DND-41 (cell line): ENCODE results near the gene FANCD2OS.

ENCODE experiments used
- ATAC-seq: fragments of 200-7000 bp; cut with Tn5 transposase; 3 replicates; pipeline ENCODE4 v1.9.1; 2021; ENCODE audit warnings: low read depth; ENCODE audit not compliant: insufficient read depth
- DNase-seq: peaks from one replicate; pipeline ENCODE4 v3.0.0-alpha.2; 2020
- H2AFZ ChIP-seq: 2 replicates; pipeline ENCODE4 v1.6.0; 2012; ENCODE audit warnings: low read depth, low read length
- H3K27ac ChIP-seq: 2 replicates; pipeline ENCODE4 v1.5.1; 2012; ENCODE audit warnings: low read length, inconsistent platforms
- H3K27me3 ChIP-seq: fragments of 200-600 bp; sonication (generic); 2 replicates; pipeline ENCODE4 v1.6.0; 2012; ENCODE audit warnings: low read length, mild to moderate bottlenecking, inconsistent platforms; ENCODE audit not compliant: insufficient read depth, poor library complexity
- H3K36me3 ChIP-seq: 2 replicates; pipeline ENCODE4 v1.5.1; 2012; ENCODE audit warnings: low read length, inconsistent platforms; ENCODE audit not compliant: insufficient read depth
- H3K4me1 ChIP-seq: 2 replicates; pipeline ENCODE4 v1.5.1; 2012; ENCODE audit warnings: mild to moderate bottlenecking, low read length; ENCODE audit not compliant: insufficient read depth
- H3K4me2 ChIP-seq: 2 replicates; pipeline ENCODE4 v1.6.0; 2012; ENCODE audit warnings: mild to moderate bottlenecking, moderate library complexity, low read length, inconsistent platforms; ENCODE audit not compliant: insufficient read depth
- H3K4me3 ChIP-seq, 2 experiments: fragments of 200-600 bp in 1 of 2; shearing (Covaris generic) in 1 of 2; 2 replicates each; pipeline ENCODE4 v1.5.1; 2012 to 2016; ENCODE audit warnings: inconsistent platforms in 2 of 2, low read length in 2 of 2, mild to moderate bottlenecking in 2 of 2, low read depth in 1 of 2, moderate library complexity in 1 of 2
- H3K79me2 ChIP-seq: 2 replicates; pipeline ENCODE4 v1.6.0; 2012; ENCODE audit warnings: low read length, inconsistent platforms; ENCODE audit not compliant: insufficient read depth
- H3K9ac ChIP-seq: 2 replicates; pipeline ENCODE4 v1.6.0; 2012; ENCODE audit warnings: low read depth, mild to moderate bottlenecking, inconsistent platforms, low read length, moderate library complexity
- H3K9me3 ChIP-seq: 2 replicates; pipeline ENCODE4 v1.5.1; 2012; ENCODE audit warnings: low read length, moderate library complexity, mild to moderate bottlenecking, inconsistent platforms; ENCODE audit not compliant: insufficient read depth, severe bottlenecking
- H4K20me1 ChIP-seq: 2 replicates; pipeline ENCODE4 v1.6.0; 2012; ENCODE audit warnings: low read length; ENCODE audit not compliant: insufficient read depth
- EZH2 ChIP-seq: IDR thresholded peaks from 3 replicates; pipeline ENCODE4 v1.6.1; 2012; ENCODE audit warnings: borderline replicate concordance, low read depth, mild to moderate bottlenecking, moderate library complexity, low read length, inconsistent platforms; ENCODE audit not compliant: severe bottlenecking
- TF ChIP-seq, protein P1 (sequence below): IDR thresholded peaks from 2 replicates; pipeline ENCODE4 v1.5.1; 2012; ENCODE audit warnings: borderline replicate concordance, low read length, moderate library complexity, mild to moderate bottlenecking; ENCODE audit not compliant: poor library complexity, severe bottlenecking; ENCODE audit errors: extremely low read depth

The FANCD2OS gene, protein sequence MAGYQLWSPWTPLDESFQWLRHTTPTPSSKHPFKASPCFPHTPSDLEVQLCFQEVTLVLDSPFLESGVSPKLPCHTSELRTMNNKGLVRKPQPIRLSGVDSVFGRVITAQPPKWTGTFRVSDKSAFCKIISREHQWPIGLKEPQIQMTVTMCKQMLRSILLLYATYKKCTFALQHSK

DNA sequence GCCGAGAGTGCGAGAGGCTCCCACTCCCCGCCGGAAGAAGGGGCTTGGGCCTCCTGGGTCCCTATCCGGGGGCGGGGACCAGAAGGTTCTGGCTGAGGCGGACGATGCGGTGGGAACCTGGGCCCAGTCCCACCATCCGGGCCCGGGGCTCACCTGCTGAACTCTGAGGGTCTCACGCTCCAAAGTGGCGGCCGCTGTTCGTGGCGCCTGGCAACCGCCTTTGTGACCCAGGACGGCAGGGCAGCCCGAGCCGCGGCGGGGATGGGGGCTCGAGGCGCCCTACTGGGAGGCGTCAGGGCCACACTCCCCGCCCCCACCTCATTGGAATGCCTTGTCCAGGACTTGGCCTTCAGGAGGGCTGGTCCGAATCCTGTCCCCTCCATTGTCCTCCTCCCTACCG lies at the start of gene FANCD2OS:
TSS of gene FANCD2OS (minus strand) at position 165 of the 400 bp plus-strand sequence. CDS start 3,481 bp downstream, outside the sequence.
- Histone ChIP-seq H4K20me1 (no peaks in the 10 kb centered on the region), H2AFZ (no peak within 1 kb of the TSS), H3K36me3 (peaks cover 7% of the 10 kb centered on the region; the same call in 1 of the 2 replicates), H3K4me1 (no peaks in the 10 kb centered on the region), H3K9me3 (no peaks in the 10 kb centered on the region), H3K27me3 (no peaks in the 10 kb centered on the region), H3K9ac (no peak within 1 kb of the TSS), H3K4me2 (no peak within 1 kb of the TSS), H3K27ac (no peak within 1 kb of the TSS), H3K4me3 (no peak within 1 kb of the TSS), H3K79me2 (no peaks in the 10 kb centered on the region)
- DNase-seq (no peak), ATAC-seq (no peak)
- TF ChIP-seq EZH2: no peak
- TF ChIP-seq, protein P1, sequence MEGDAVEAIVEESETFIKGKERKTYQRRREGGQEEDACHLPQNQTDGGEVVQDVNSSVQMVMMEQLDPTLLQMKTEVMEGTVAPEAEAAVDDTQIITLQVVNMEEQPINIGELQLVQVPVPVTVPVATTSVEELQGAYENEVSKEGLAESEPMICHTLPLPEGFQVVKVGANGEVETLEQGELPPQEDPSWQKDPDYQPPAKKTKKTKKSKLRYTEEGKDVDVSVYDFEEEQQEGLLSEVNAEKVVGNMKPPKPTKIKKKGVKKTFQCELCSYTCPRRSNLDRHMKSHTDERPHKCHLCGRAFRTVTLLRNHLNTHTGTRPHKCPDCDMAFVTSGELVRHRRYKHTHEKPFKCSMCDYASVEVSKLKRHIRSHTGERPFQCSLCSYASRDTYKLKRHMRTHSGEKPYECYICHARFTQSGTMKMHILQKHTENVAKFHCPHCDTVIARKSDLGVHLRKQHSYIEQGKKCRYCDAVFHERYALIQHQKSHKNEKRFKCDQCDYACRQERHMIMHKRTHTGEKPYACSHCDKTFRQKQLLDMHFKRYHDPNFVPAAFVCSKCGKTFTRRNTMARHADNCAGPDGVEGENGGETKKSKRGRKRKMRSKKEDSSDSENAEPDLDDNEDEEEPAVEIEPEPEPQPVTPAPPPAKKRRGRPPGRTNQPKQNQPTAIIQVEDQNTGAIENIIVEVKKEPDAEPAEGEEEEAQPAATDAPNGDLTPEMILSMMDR: no peak

DNA sequence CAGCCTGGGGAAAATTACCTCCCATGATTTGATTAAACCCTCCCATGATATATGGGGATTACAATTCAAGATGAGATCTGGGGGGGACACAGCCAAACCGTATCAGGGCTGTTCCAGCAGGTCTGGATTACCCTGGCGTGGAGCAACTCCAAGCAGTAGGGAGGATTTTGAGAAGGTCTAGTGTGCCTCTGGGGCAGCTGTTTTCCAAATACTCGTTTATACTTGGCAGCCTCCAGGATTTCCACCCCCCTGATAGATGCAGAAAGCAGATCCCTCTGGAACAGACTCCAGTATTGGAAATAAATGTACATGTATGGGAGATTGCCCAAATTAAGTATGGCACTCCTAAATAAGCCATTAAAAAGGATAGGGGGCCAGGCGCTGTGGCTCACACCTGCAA lies 49.0 kb upstream of the FANCD2OS start:
- no peak for DNase-seq
- no peak for ATAC-seq

DNA sequence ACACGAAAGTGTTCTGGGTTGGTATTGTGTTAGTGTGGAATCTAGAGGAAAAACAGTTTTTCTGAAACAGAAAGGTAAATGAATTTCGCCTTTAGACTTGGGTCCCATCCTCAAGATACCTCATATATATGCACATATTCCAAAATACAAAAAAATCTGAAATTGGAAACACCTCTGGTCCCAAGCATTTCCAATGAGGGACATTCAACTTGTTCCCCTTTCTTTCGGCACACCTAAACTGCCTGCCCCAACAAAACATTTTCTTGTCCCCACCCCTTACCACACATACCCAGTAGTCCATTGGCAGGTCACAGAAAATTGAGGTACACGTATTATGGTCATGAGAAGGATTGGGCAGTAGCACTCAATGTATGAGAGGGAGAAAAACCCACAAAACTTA lies 47.6 kb upstream of the FANCD2OS start:
- H3K27ac ChIP-seq: no peak overlapping the region
- no peaks in the 10 kb centered on the region for H3K79me2 ChIP-seq
- TF ChIP-seq, protein P1: no peak
- TF ChIP-seq EZH2: no peak
- no peaks in the 10 kb centered on the region for H3K9me3 ChIP-seq
- H3K4me2 ChIP-seq: no peak overlapping the region
- peaks cover 4% of the 10 kb centered on the region for H4K20me1 ChIP-seq
- H3K36me3 ChIP-seq: peaks cover 35% of the 10 kb centered on the region
- H3K4me3 ChIP-seq: no peak overlapping the region
- H3K27me3 ChIP-seq: no peaks in the 10 kb centered on the region
- DNase-seq (no peak), ATAC-seq (no peak)
- no peak overlapping the region for H3K9ac ChIP-seq
- H3K4me1 ChIP-seq: no peaks in the 10 kb centered on the region
- no peak overlapping the region for H2AFZ ChIP-seq

More for the DNA sequence above, 49.0 kb upstream of the FANCD2OS start:
- H3K4me1 ChIP-seq: no peaks in the 10 kb centered on the region
- peaks cover 21% of the 10 kb centered on the region; the same call in 1 of the 2 replicates for H3K36me3 ChIP-seq
- peaks cover 4% of the 10 kb centered on the region for H4K20me1 ChIP-seq
- H3K79me2 ChIP-seq: no peaks in the 10 kb centered on the region
- H3K27ac ChIP-seq: no peak overlapping the region
- H3K9ac ChIP-seq: no peak overlapping the region
- TF ChIP-seq, protein P1: no peak
- TF ChIP-seq EZH2: no peak
- H3K9me3 ChIP-seq: no peaks in the 10 kb centered on the region
- H3K4me2 ChIP-seq: no peak overlapping the region
- no peaks in the 10 kb centered on the region for H3K27me3 ChIP-seq
- H2AFZ ChIP-seq: no peak overlapping the region
- no peak overlapping the region for H3K4me3 ChIP-seq

DNA sequence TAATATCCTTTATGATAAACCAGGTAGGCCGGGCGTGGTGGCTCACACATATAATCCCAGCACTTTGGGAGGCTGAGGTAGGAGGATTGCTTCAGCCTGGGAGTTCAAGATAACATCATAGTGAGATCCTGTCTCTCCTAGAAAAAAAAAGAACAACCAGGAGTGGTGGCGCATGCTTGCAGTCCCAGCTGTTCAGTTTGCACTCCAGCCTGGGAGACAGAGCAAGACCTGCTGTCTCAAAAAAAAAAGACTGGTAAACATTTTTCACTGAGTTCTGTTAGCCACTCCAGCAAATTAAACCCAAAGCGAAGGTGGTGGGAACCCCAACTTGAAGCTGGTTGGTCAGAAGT lies 47.0 kb upstream of the FANCD2OS start:
- no peak overlapping the region for H3K27ac ChIP-seq
- H3K27me3 ChIP-seq: no peaks in the 10 kb centered on the region
- no peak overlapping the region for H3K4me2 ChIP-seq
- H4K20me1 ChIP-seq: peaks cover 4% of the 10 kb centered on the region
- ATAC-seq (peak; percentile 36; the same call in 2 of the 3 replicates), DNase-seq (no peak)
- H3K9ac ChIP-seq: no peak overlapping the region
- no peak overlapping the region for H3K4me3 ChIP-seq
- peaks cover 40% of the 10 kb centered on the region for H3K36me3 ChIP-seq
- no peak for TF ChIP-seq EZH2
- TF ChIP-seq, protein P1: no peak
- no peak overlapping the region for H2AFZ ChIP-seq
- H3K4me1 ChIP-seq: no peaks in the 10 kb centered on the region
- H3K9me3 ChIP-seq: no peaks in the 10 kb centered on the region
- H3K79me2 ChIP-seq: no peaks in the 10 kb centered on the region
